ENCODE measurements around the gene HOOK2. TPM values are rescaled to one million over a fixed set of nuclear protein-coding genes. Genes with fewer than 3 reads are reported as not detected.

The HOOK2 gene
- polyA plus RNA-seq, 1 donor from 2014 or later = 28.4 TPM

- Histone ChIP-seq H3K27me3 (ENCODE audit: insufficient read depth, low read depth, low read length) (peaks cover 29% of the 10 kb centered on the region), H4K20me1 (ENCODE audit: insufficient read depth) (no peaks in the 10 kb centered on the region), H3K4me3 (ENCODE audit: low read length) (peak overlapping the region; percentile 87), H3F3A (ENCODE audit: insufficient read depth, low read length, poor library complexity, severe bottlenecking) (no peaks in the 10 kb centered on the region), H3K79me2 (replicated peaks; ENCODE audit: insufficient read depth, low read length) (no peaks in the 10 kb centered on the region), H2AFZ (ENCODE audit: low read depth, low read length) (no peak overlapping the region), H3K9ac (ENCODE audit: low read length) (peak overlapping the region; percentile 82), H3K36me3 (ENCODE audit: insufficient read depth, low read length) (no peaks in the 10 kb centered on the region), H3K9me2 (ENCODE audit: insufficient read depth, low read length) (no peaks in the 10 kb centered on the region), H3K9me3 (ENCODE audit: low read length) (no peaks in the 10 kb centered on the region), H3K4me2 (ENCODE audit: low read length) (peak overlapping the region; percentile 19), H3K27ac (ENCODE audit: low read length) (peak overlapping the region; percentile 33)
- no peak for TF ChIP-seq REST (IDR thresholded peaks at IDR 0.05; ENCODE audit: borderline replicate concordance)
- no peak for TF ChIP-seq EZH2 (IDR thresholded peaks at IDR 0.05; ENCODE audit: borderline replicate concordance, insufficient read depth, low read length, poor library complexity, severe bottlenecking)
- peak; percentile 42 for TF ChIP-seq POLR2AphosphoS5 (IDR thresholded peaks at IDR 0.05)
Observed at GRCh38 chr19:12789904-12790619, 14.7 kb upstream of the HOOK2 start.

DNA sequence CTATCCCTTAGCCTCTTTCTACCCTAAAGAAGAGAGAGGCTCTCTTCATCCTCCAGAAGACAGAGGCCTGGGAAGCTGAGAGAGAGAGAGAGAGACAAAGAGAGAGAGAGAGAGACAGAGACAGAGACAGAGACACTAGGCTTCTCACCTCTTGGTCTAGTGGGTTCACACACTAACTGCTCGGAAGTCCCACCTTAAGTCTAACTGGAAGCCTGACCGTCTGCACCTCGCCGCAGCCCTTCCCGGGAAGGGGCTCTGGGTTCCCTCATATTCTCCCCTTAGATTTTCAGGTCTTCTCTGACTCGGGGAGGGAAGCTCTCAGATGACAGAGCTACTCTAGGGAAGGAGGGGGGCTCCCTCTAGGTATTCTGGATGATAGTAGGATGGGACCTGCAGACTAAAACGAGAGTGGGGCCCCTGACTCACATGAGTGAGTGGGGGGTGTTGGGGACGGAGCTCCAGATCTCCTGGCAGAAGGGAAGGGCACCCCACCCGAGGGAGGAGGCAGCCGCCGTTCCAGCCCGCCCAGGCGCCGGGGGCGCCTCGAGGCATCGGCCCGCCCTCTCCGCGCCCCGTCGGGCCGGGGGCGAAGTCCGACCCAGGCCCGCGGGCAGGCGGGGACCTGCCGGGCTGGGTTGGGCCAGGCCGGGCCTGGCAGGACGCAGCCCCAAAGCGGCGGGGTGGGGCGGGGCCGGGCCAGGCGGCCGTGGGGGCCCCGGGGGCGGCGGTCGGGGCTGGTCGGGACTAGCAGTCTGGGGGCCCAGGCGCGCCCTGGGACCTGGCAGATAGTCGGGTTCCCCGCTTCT is 13.9 kb upstream of the HOOK2 start:
- no peaks in the 10 kb centered on the region for H3K36me3 ChIP-seq (ENCODE audit: insufficient read depth, low read length)
- H3K27ac ChIP-seq (ENCODE audit: low read length) = no peak overlapping the region
- peaks cover 29% of the 10 kb centered on the region for H3K27me3 ChIP-seq (ENCODE audit: insufficient read depth, low read depth, low read length)
- no peak overlapping the region for H2AFZ ChIP-seq (ENCODE audit: low read depth, low read length)
- H4K20me1 ChIP-seq (ENCODE audit: insufficient read depth) = no peaks in the 10 kb centered on the region
- TF ChIP-seq SMC3 (conservative IDR thresholded peaks at IDR 0.05; ENCODE audit: poor library complexity) (no peak), MXI1 (conservative IDR thresholded peaks at IDR 0.05; ENCODE audit: poor library complexity, severe bottlenecking) (no peak), REST (IDR thresholded peaks at IDR 0.05; ENCODE audit: borderline replicate concordance) (no peak), EZH2 (IDR thresholded peaks at IDR 0.05; ENCODE audit: borderline replicate concordance, insufficient read depth, low read length, poor library complexity, severe bottlenecking) (no peak), CTCF (IDR thresholded peaks at IDR 0.05; ENCODE audit: poor library complexity, severe bottlenecking) (no peak), POLR2AphosphoS5 (IDR thresholded peaks at IDR 0.05) (no peak), EP300 (conservative IDR thresholded peaks at IDR 0.05; ENCODE audit: poor library complexity, severe bottlenecking) (no peak), RAD21 (conservative IDR thresholded peaks at IDR 0.05) (no peak), TAF1 (IDR thresholded peaks at IDR 0.05; ENCODE audit: low read depth) (no peak)
- no peaks in the 10 kb centered on the region for H3F3A ChIP-seq (ENCODE audit: insufficient read depth, low read length, poor library complexity, severe bottlenecking)
- H3K4me2 ChIP-seq (ENCODE audit: low read length) = no peak overlapping the region
- H3K9ac ChIP-seq (ENCODE audit: low read length) = peak overlapping the region; percentile 82
- peak overlapping the region; percentile 87 for H3K4me3 ChIP-seq (ENCODE audit: low read length)
- H3K9me2 ChIP-seq (ENCODE audit: insufficient read depth, low read length) = no peaks in the 10 kb centered on the region
- H3K9me3 ChIP-seq (ENCODE audit: low read length) = no peaks in the 10 kb centered on the region
- H3K79me2 ChIP-seq (replicated peaks; ENCODE audit: insufficient read depth, low read length) = no peaks in the 10 kb centered on the region

Measured in neural cell (in vitro differentiated cells).